IMR-90 (cell line): ENCODE data around the gene BYSL. TPM values are rescaled to one million over a fixed set of nuclear protein-coding genes. Genes with fewer than 3 reads are reported as not detected.

Experiments used
- ATAC-seq: fragments of 200-7000 bp; cut with Tn5 transposase; 2 replicates; pipeline ENCODE4 v1.9.1; 2020; ENCODE audit warnings: low read depth, mild to moderate bottlenecking, moderate library complexity
- BruUV-seq: library from RNA; stranded (reverse); fragments of 400-500 nt; replicated peaks from 2 replicates; lab custom pipeline; 2021; lab: Mats Ljungman, UMichigan
- CTCF ChIA-PET: fragments of 300-600 bp; formaldehyde crosslinking; extraction: SDS; loops from one replicate; lab custom pipeline; 2021; ENCODE audit warnings: antibody characterized with exemption; lab: Yijun Ruan, JAX
- POLR2A ChIA-PET: fragments of 300-600 bp; sonication (Branson Sonifier 250); formaldehyde crosslinking; loops from one replicate; lab custom pipeline; 2022; ENCODE audit warnings: antibody characterized with exemption; ENCODE audit not compliant: unreplicated experiment; lab: Charles Lee
- DNase-seq: peaks from one replicate; pipeline ENCODE4 v3.0.0; 2013
- H2AFZ ChIP-seq: replicated peaks from 2 replicates; pipeline ENCODE3; 2013; ENCODE audit warnings: low read length, mild to moderate bottlenecking; ENCODE audit not compliant: poor library complexity
- H2AK5ac ChIP-seq: 2 replicates; pipeline ENCODE4 v1.6.1; 2013; ENCODE audit warnings: low read depth, low read length, inconsistent platforms
- H2AK9ac ChIP-seq: replicated peaks from 2 replicates; pipeline ENCODE3; 2013; ENCODE audit warnings: mild to moderate bottlenecking, low read depth, low read length, moderate library complexity; ENCODE audit not compliant: poor library complexity
- H2BK120ac ChIP-seq: 2 replicates; pipeline ENCODE4 v1.6.1; 2013; ENCODE audit warnings: low read depth, low read length, inconsistent platforms
- H2BK15ac ChIP-seq: 3 replicates; pipeline ENCODE4 v1.6.1; 2013; ENCODE audit warnings: low read depth, low read length, inconsistent platforms
- H2BK20ac ChIP-seq: 2 replicates; pipeline ENCODE4 v1.6.1; 2013; ENCODE audit warnings: low read depth, mild to moderate bottlenecking, inconsistent platforms, low read length, moderate library complexity
- H2BK5ac ChIP-seq: 2 replicates; pipeline ENCODE4 v1.6.1; 2013; ENCODE audit warnings: mild to moderate bottlenecking, low read depth, low read length, inconsistent platforms; ENCODE audit not compliant: poor library complexity, severe bottlenecking
- H3K14ac ChIP-seq: replicated peaks from 2 replicates; pipeline ENCODE4 v1.6.1; 2013; ENCODE audit warnings: low read depth, low read length, inconsistent platforms
- H3K18ac ChIP-seq: 2 replicates; pipeline ENCODE4 v1.6.1; 2013; ENCODE audit warnings: low read depth, low read length, control low read depth
- H3K23ac ChIP-seq: 2 replicates; pipeline ENCODE4 v1.6.1; 2013; ENCODE audit warnings: low read depth, low read length, inconsistent platforms
- H3K27ac ChIP-seq: 2 replicates; pipeline ENCODE4 v1.5.1; 2013; ENCODE audit warnings: mild to moderate bottlenecking, control low read depth, low read length; ENCODE audit not compliant: insufficient read depth
- H3K27me3 ChIP-seq: 2 replicates; pipeline ENCODE4 v1.6.1; 2013; ENCODE audit warnings: low read length; ENCODE audit not compliant: control insufficient read depth, insufficient read depth
- H3K36me3 ChIP-seq: 2 replicates; pipeline ENCODE4 v1.6.1; 2013; ENCODE audit warnings: low read length, mixed read lengths; ENCODE audit not compliant: control insufficient read depth, insufficient read depth
- H3K4ac ChIP-seq: 2 replicates; pipeline ENCODE4 v1.6.1; 2013; ENCODE audit warnings: low read depth, low read length, inconsistent platforms
- H3K4me1 ChIP-seq: 2 replicates; pipeline ENCODE4 v1.6.1; 2013; ENCODE audit warnings: low read length, mixed read lengths; ENCODE audit not compliant: control insufficient read depth, insufficient read depth
- H3K4me2 ChIP-seq: 2 replicates; pipeline ENCODE4 v1.6.1; 2013; ENCODE audit warnings: low read depth, mild to moderate bottlenecking, control low read depth, low read length, moderate library complexity
- H3K4me3 ChIP-seq: 2 replicates; pipeline ENCODE4 v1.5.1; 2013; ENCODE audit warnings: low read depth, mild to moderate bottlenecking, control low read depth, low read length, moderate library complexity; ENCODE audit not compliant: insufficient read depth
- H3K56ac ChIP-seq: 2 replicates; pipeline ENCODE4 v1.6.1; 2013; ENCODE audit warnings: low read length, inconsistent platforms; ENCODE audit not compliant: insufficient read depth; ENCODE audit errors: extremely low read depth
- H3K79me1 ChIP-seq, 2 experiments: 2 replicates each; pipeline ENCODE4 v1.6.1; 2013; ENCODE audit warnings: low read length in 2 of 2, inconsistent platforms in 1 of 2, low read depth in 1 of 2
- H3K9ac ChIP-seq: 2 replicates; pipeline ENCODE4 v1.6.1; 2013; ENCODE audit warnings: low read depth, low read length, control low read depth
- H3K9me1 ChIP-seq: 2 replicates; pipeline ENCODE4 v1.6.1; 2013; ENCODE audit warnings: low read length, inconsistent platforms; ENCODE audit not compliant: insufficient read depth
- H3K9me3 ChIP-seq: 2 replicates; pipeline ENCODE4 v1.6.1; 2013; ENCODE audit warnings: low read length; ENCODE audit not compliant: control insufficient read depth, insufficient read depth
- H4K20me1 ChIP-seq: 2 replicates; pipeline ENCODE4 v1.6.1; 2013; ENCODE audit warnings: low read length, inconsistent platforms; ENCODE audit not compliant: insufficient read depth
- H4K5ac ChIP-seq: 2 replicates; pipeline ENCODE4 v1.6.1; 2013; ENCODE audit warnings: mild to moderate bottlenecking, low read depth, low read length, control low read depth
- H4K8ac ChIP-seq, 2 experiments: 2 replicates each; pipeline ENCODE4 v1.6.1; 2013; ENCODE audit warnings: low read depth in 2 of 2, low read length in 2 of 2, control low read depth in 1 of 2, inconsistent platforms in 1 of 2
- H4K91ac ChIP-seq: 2 replicates; pipeline ENCODE4 v1.6.1; 2013; ENCODE audit warnings: low read depth, low read length, inconsistent platforms; ENCODE audit not compliant: insufficient read depth
- CEBPB ChIP-seq: IDR thresholded peaks from 2 replicates; pipeline ENCODE4 v1.6.1; 2012; ENCODE audit warnings: low read depth, low read length, improper control_type of control experiment
- CHD1 ChIP-seq: IDR thresholded peaks from 2 replicates; pipeline ENCODE4 v1.6.1; 2012; ENCODE audit warnings: low read depth, low read length, improper control_type of control experiment
- CTCF ChIP-seq: conservative IDR thresholded peaks from 2 replicates; pipeline ENCODE4 v1.5.1; 2012; ENCODE audit warnings: mild to moderate bottlenecking, low read depth, low read length, improper control_type of control experiment
- MAFK ChIP-seq: IDR thresholded peaks from 2 replicates; pipeline ENCODE4 v1.6.1; 2012; ENCODE audit warnings: low read depth, low read length, improper control_type of control experiment
- MXI1 ChIP-seq: IDR thresholded peaks from 2 replicates; pipeline ENCODE4 v1.6.1; 2012; ENCODE audit warnings: low read depth, mild to moderate bottlenecking, low read length, moderate library complexity, borderline replicate concordance
- RAD21 ChIP-seq: IDR thresholded peaks from 2 replicates; pipeline ENCODE4 v1.6.1; 2012; ENCODE audit warnings: low read length, improper control_type of control experiment
- SMC3 ChIP-seq: fragments of 150-350 bp; IDR thresholded peaks from 2 replicates; pipeline ENCODE4 v1.6.1; 2016; ENCODE audit warnings: low read depth, mild to moderate bottlenecking, antibody characterized with exemption, low read length, moderate library complexity
- USF2 ChIP-seq: fragments of 150-350 bp; IDR thresholded peaks from 2 replicates; pipeline ENCODE4 v1.6.1; 2017; ENCODE audit warnings: mild to moderate bottlenecking, antibody characterized with exemption, low read length, low read depth
- WGBS, 2 experiments: methylation state at CpG; one replicate each; pipeline versions ENCODE4 v1.1.5 to v1.1.7; 2013; ENCODE audit warnings: missing lambda C conversion rate in 2 of 2; ENCODE audit not compliant: insufficient read length in 1 of 2; ENCODE audit errors: extremely low coverage in 2 of 2; 5-methylcytosine and 5-hydroxymethylcytosine counted together
- dilution Hi-C: fragments of 300-500 bp; cut with HindIII; formaldehyde crosslinking; loops from one replicate; pipeline ENCODE4 v1.14.3; 2018; ENCODE audit warnings: low sequenced_read_pairs; ENCODE audit not compliant: unreplicated experiment
- in situ Hi-C: fragments of 300-500 bp; cut with MboI; formaldehyde crosslinking; loops from 3 replicates; pipeline ENCODE4 v1.14.3; 2019; ENCODE audit warnings: low sequenced_read_pairs, inconsistent platforms, mixed read lengths
- intact Hi-C: fragments of 100-400 bp; cut with micrococcal nuclease; formaldehyde crosslinking; loops from 2 replicates; pipeline ENCODE4 v1.10.0; 2022
- polyA plus RNA-seq, 3 experiments: library from polyadenylated mRNA; depleted of rRNA; stranded (reverse); fragments of >200 nt; gene quantifications; 2 replicates each; pipeline ENCODE4 v1.2.3, GENCODE V29; 2012; ENCODE audit warnings: low replicate concordance in 1 of 3
- total RNA-seq: library from RNA; depleted of rRNA; stranded (reverse); fragments of >200 nt; gene quantifications from 2 replicates; pipeline ENCODE4 v1.2.3, GENCODE V29; 2012

The BYSL gene
- total and polyA plus RNA-seq, 2 of the 4 experiments (the other 2 are of a cell fraction): 26.7 to 36.3 TPM

- no peak overlapping the region for H2BK120ac ChIP-seq
- WGBS, 2 experiments: no CpG with 5 or more reads among the region's 1 CpG
- H2BK5ac ChIP-seq: no peak overlapping the region
- no peak overlapping the region for H3K18ac ChIP-seq
- no peaks in the 10 kb centered on the region for H3K9me3 ChIP-seq
- BruUV-seq: no TSS peak
- no peak overlapping the region for H3K56ac ChIP-seq
- H3K9me1 ChIP-seq: peaks cover 10% of the 10 kb centered on the region; the same call in 1 of the 2 replicates
- H3K14ac ChIP-seq: no peak overlapping the region
- no peak overlapping the region for H3K4me2 ChIP-seq
- peaks cover 24% of the 10 kb centered on the region for H3K4me1 ChIP-seq
- H2AK5ac ChIP-seq: no peak overlapping the region
- no peaks in the 10 kb centered on the region for H3K27me3 ChIP-seq
- H3K27ac ChIP-seq: no peak overlapping the region
- TF ChIP-seq MAFK (no peak), CTCF (no peak), SMC3 (no peak), USF2 (no peak), MXI1 (no peak), RAD21 (no peak), CHD1 (no peak), CEBPB (no peak)
- H3K4ac ChIP-seq: no peak overlapping the region
- no peak overlapping the region for H4K91ac ChIP-seq
- H4K8ac ChIP-seq: no peak overlapping the region
- no peak overlapping the region for H2BK20ac ChIP-seq
- no peak overlapping the region for H3K23ac ChIP-seq
- dilution Hi-C loops (no loop called here), in situ Hi-C loops (loop anchor here (5.0 to 10.0 kb wide), 2 partner anchors 107 to 150 kb away; partner anchors contain the start of genes PRICKLE4 and TOMM6), intact Hi-C loops (loop anchor here (5.0 kb wide), 2 partner anchors 133 to 153 kb away; partner anchors contain the start of gene PRICKLE4)
- H3K9ac ChIP-seq: no peak overlapping the region
- ChIA-PET CTCF (interaction anchor here (0.9 to 1.4 kb wide), 2 partner anchors 53 to 110 kb away, joined by 3 to 4 read pairs; no protein-coding TSS in a partner anchor), POLR2A (no interaction called here)
- DNase-seq (no peak), ATAC-seq (no peak)
- no peak overlapping the region for H2BK15ac ChIP-seq
- H4K5ac ChIP-seq: no peak overlapping the region
- no peak overlapping the region for H2AK9ac ChIP-seq
- peaks cover 50% of the 10 kb centered on the region for H3K36me3 ChIP-seq
- H3K79me1 ChIP-seq: peaks cover 19 to 66% of the 10 kb centered on the region in 2 experiments
- H4K20me1 ChIP-seq: peaks cover 47% of the 10 kb centered on the region
- H2AFZ ChIP-seq: no peak overlapping the region
- H3K4me3 ChIP-seq: no peak overlapping the region
Measured at GRCh38 chr6:41935193-41935574, 13.9 kb downstream of the BYSL start.
